ENCODE measurements around the gene MVB12B.
"Not testable (repeated sequence)": the region's sequence is repeated elsewhere in the genome, so short reads cannot be mapped to it uniquely, and the experiment has no call there.

The MVB12B gene

DNA sequence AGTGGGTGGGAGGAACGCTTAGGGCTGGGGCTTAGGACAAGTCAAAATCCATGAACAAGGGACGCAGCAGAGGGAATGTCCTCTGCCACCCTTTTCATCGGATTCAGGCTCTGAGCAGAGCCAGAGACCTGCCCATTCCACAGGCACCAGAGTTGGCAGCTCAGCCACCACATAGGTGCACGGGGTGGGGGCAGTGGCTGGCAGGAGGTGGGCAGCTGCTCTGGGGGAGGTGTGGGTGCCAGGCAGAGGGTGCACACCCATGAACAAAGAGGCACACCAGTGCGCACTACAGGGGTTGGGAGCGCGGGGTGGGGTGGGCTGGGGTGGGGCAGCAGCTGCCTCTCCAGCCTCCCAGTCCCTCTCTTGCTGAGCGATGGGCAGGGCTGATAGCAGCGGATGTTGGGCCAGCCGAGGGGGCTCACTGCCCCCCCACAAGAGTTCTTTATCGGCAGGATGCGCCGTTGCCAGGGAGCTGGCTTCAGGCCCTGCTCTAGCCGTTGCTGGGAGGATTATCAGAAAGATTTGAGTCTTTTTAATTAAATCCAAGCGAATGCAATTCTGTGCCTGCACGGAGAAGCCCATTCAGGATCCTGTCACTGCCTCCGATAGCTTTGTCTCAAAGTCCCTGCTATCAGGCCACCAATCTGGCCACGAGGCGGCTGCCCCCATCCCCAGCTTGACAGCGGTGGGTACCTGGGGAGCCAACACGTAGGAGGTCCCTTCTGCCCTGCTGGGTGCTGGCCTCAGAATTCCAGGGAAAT, 222.8 kb downstream of the MVB12B start:
- peak; percentile 84 for DNase-seq

DNA sequence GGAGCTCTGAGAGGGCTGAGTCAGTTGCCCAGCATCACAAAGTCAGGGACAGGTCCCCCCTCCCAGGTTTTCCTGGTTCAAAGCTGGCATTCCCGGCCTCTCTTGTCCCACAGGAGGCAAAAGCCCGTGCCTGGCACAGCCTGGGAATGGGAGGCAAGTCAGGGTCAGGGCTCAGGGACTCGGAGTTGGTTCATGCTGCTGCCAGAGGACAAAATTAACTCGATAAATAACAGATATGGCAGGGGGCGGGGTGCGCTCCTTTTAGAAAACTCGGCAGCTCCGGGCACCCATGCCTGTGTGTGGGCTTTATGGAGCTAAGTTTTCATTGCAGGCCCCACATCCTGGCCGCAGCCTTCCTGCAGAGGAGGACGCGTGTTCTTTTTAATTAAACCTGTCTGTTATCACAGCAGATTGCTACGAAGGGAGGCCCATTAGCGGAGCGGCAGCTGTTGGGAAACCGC, 224.3 kb downstream of the MVB12B start:
- DNase-seq: no peak

DNA sequence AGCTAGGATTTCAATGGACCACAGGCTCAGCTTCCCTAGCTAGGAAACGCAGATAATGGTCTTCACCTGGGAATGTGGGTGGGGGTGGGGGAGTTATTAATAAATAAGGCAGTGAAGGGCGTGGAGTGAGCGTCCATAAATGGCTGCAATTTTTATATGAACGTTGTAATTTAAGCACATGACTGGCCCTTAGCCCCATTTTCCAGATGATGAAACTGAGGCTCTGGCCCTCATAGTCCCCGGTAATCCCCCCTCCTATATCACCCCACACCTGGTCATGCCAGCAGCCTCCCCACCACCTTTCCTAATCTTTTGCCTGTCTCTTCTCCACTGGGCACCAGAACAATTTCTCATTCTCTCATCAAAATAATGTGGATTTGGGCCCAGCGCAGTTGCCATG, 225.2 kb downstream of the MVB12B start:
- DNase-seq: no peak

DNA sequence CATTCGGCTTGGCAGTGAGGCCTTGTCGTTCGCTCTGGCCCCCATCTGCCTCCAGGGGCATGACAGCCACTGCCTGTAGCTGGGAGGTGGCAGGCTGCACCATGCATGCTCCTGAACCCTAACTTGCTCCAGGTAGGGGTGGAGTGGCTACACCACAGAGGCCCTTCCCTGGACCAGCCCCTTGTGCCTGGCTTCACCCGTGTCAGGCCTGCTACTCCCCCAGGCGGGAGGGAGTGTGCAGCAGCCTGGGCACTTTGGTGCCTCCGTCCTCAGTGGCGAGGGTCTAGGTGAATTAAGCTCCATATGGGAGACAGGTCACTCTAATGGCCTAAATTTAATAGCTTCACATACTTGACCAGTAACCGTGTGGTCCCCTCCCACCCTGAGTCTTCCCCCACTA, 227.7 kb downstream of the MVB12B start:
- DNase-seq: no peak

DNA sequence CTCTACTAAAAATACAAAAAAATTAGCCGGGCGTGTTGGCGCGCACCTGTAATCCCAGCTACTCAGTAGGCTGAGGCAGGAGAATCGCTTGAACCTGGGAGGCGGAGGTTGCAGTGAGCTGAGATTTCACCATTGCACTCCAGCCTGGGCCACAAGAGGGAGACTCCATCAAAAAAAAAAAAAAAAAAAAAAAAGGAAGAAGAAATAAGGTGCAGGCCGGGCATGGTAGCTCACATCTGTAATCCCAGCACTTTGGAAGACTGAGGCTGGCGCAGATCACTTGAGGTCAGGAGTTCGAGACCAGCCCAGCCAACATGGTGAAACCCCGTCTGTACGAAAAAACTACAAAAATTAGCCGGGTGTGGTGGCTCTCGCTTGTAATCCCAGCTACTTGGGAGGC, 228.8 kb downstream of the MVB12B start:
- DNase-seq: not testable (repeated sequence)
